ENCODE results near the gene CLIP4. TPM values are rescaled to one million over a fixed set of nuclear protein-coding genes. Genes with fewer than 3 reads are reported as not detected.

The CLIP4 gene
- polyA plus RNA-seq, 1 experiment = 38.8 TPM

- no peaks in the 10 kb centered on the region for H3K36me3 ChIP-seq (ENCODE audit: control insufficient read depth, insufficient read depth, low read length)
- ChIA-PET POLR2A (no interaction called here), CTCF (no interaction called here)
- TF ChIP-seq CTCF (IDR thresholded peaks at IDR 0.05; ENCODE audit: insufficient read depth, low read depth, low read length) = no peak
- no peak for DNase-seq (ENCODE audit: low read depth)
- H3K27me3 ChIP-seq (ENCODE audit: control insufficient read depth, insufficient read depth, low read length) = peaks cover 7% of the 10 kb centered on the region
- H3K4me3 ChIP-seq (ENCODE audit: low read depth, low read length) = no peak overlapping the region
Observed at GRCh38 chr2:29236074-29236473, 120.9 kb downstream of the CLIP4 start.

DNA sequence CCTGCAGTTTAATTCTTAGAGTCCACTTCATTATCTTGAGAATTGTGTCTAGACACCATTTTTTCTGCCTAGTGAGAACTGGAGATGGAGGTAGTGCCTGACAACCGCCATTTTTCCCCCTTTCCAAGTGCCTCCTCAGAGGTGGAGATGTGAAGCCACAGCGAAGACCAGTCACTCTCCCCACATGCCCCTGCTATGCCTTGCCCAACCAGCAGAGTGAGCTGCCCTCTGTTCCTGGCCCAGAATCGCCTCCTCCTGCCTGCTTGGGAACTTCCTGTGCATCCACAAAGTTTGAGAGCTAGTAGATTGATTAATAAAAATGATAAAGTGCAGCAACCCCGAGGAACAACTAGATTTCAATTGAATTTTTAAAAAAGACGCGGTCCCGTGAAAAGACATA, 123.3 kb downstream of the CLIP4 start:
- H3K4me3 ChIP-seq (ENCODE audit: low read depth, low read length) = no peak overlapping the region
- TF ChIP-seq CTCF (IDR thresholded peaks at IDR 0.05; ENCODE audit: insufficient read depth, low read depth, low read length) = peak; percentile 78
- no peak for DNase-seq (ENCODE audit: low read depth)
- peaks cover 7% of the 10 kb centered on the region for H3K27me3 ChIP-seq (ENCODE audit: control insufficient read depth, insufficient read depth, low read length)
- POLR2A ChIA-PET = no interaction called here
- no peaks in the 10 kb centered on the region for H3K36me3 ChIP-seq (ENCODE audit: control insufficient read depth, insufficient read depth, low read length)
- CTCF ChIA-PET = interaction anchor here (0.7 to 1.9 kb wide), 6 partner anchors 12 to 596 kb away, joined by 3 to 7 read pairs (median 3); no protein-coding TSS in a partner anchor

Other genes with a start within 250 kb of the CLIP4 start
- gene TRMT61B, start 245.1 kb upstream of the CLIP4 start, polyA plus RNA-seq (2011; rRNA removed) = 8.0 and 12.0 TPM in 2 replicates
- gene WDR43, start 220.7 kb upstream of the CLIP4 start, polyA plus RNA-seq (2011; rRNA removed) = 32.8 and 59.1 TPM in 2 replicates
- gene TOGARAM2, start 134.1 kb upstream of the CLIP4 start, polyA plus RNA-seq (2011; rRNA removed) = 0.09 and 0.29 TPM in 2 replicates
- gene PCARE, start 40.9 kb upstream of the CLIP4 start, polyA plus RNA-seq (2011; rRNA removed) = not detected in 2 replicates